ENCODE results near the gene OPA3.

GRCh38 chr19:45591638-45592005 lies 7.0 kb upstream of the OPA3 start:
- TF ChIP-seq, protein P1, sequence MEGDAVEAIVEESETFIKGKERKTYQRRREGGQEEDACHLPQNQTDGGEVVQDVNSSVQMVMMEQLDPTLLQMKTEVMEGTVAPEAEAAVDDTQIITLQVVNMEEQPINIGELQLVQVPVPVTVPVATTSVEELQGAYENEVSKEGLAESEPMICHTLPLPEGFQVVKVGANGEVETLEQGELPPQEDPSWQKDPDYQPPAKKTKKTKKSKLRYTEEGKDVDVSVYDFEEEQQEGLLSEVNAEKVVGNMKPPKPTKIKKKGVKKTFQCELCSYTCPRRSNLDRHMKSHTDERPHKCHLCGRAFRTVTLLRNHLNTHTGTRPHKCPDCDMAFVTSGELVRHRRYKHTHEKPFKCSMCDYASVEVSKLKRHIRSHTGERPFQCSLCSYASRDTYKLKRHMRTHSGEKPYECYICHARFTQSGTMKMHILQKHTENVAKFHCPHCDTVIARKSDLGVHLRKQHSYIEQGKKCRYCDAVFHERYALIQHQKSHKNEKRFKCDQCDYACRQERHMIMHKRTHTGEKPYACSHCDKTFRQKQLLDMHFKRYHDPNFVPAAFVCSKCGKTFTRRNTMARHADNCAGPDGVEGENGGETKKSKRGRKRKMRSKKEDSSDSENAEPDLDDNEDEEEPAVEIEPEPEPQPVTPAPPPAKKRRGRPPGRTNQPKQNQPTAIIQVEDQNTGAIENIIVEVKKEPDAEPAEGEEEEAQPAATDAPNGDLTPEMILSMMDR (IDR thresholded peaks at IDR 0.05) = no peak
- TF ChIP-seq EZH2phosphoT487 (IDR thresholded peaks at IDR 0.05) (no peak), EZH2 (IDR thresholded peaks at IDR 0.05) (no peak)
